ENCODE results near the gene GATD1. TPM values are rescaled to one million over a fixed set of nuclear protein-coding genes. Genes with fewer than 3 reads are reported as not detected.

GATD1 gene
- total and polyA plus RNA-seq, 9 of the 15 experiments (the other 6 are each of a cell fraction or from before 2014, with no cell fraction given), result 2.8 to 144 (median 36.9) TPM

GRCh38 chr11:824942-825341, 47.7 kb upstream of the GATD1 start:
- Histone ChIP-seq H2AFZ (ENCODE audit: low read depth, low read length) (no peak overlapping the region), H3K4me2 (ENCODE audit: insufficient read depth, low read length) (no peak overlapping the region), H3K4me3 (no peak overlapping the region), H4K20me1 (replicated peaks; ENCODE audit: control insufficient read depth, insufficient read depth, low read length) (peaks cover 13% of the 10 kb centered on the region), H3K27ac (ENCODE audit: extremely low read depth, low read depth, low read length) (no peak overlapping the region), H3K4me1 (replicated peaks in 1 of 2; ENCODE audit: control insufficient read depth in 2 of 2, insufficient read depth in 2 of 2, low read length in 2 of 2) (peaks cover 28 to 93% of the 10 kb centered on the region in 2 experiments), H3K79me2 (ENCODE audit: control insufficient read depth, insufficient read depth, low read length) (peaks cover 23% of the 10 kb centered on the region), H3K9me1 (ENCODE audit: control insufficient read depth, insufficient read depth, low read length) (peaks cover 6% of the 10 kb centered on the region), H3K9me3 (replicated peaks; ENCODE audit: control insufficient read depth, insufficient read depth, low read depth, low read length) (no peaks in the 10 kb centered on the region), H3K36me3 (ENCODE audit: control insufficient read depth, insufficient read depth, low read length) (peaks cover 43% of the 10 kb centered on the region; the same call in 1 of the 3 replicates), H3K27me3 (ENCODE audit: control insufficient read depth in 2 of 2, insufficient read depth in 2 of 2, low read length in 2 of 2) (no peaks in the 10 kb centered on the region), H3K9ac (ENCODE audit: insufficient read depth in 1 of 2, low read depth in 2 of 2, low read length in 2 of 2) (peak overlapping the region in 1 of 2 experiments; percentile 81; a peak in 2 of 4 replicates)
- WGBS (ENCODE audit: insufficient coverage, low coverage, missing lambda C conversion rate), result 69% methylated on average over 6 of the region's 11 CpGs
- BruUV-seq (replicated peaks), result no TSS peak
- in situ Hi-C loops (cut with MboI), result no loop called here
- no peak for ATAC-seq
- intact Hi-C loops (cut with micrococcal nuclease), result no loop called here
- TF ChIP-seq ZNF121 (CRISPR knock-in tag; conservative IDR thresholded peaks at IDR 0.05) (no peak), POLR2G (IDR thresholded peaks at IDR 0.05; ENCODE audit: low read depth, low read length) (peak; percentile 9; the same call in 1 of the 2 replicates)
- DNase-seq (ENCODE audit: extremely low read depth in 1 of 4, low spot score in 3 of 4), result no peak
- CTCF ChIA-PET (ENCODE audit: low intra/inter-chr PET ratio), result no interaction called here
- POLR2A ChIA-PET, result interaction anchor here (1.2 to 1.9 kb wide), 4 partner anchors 9 to 17 kb away, joined by 3 to 6 read pairs (median 3); partner anchors contain the start of gene RPLP2
- no peak for FAIRE-seq

DNA sequence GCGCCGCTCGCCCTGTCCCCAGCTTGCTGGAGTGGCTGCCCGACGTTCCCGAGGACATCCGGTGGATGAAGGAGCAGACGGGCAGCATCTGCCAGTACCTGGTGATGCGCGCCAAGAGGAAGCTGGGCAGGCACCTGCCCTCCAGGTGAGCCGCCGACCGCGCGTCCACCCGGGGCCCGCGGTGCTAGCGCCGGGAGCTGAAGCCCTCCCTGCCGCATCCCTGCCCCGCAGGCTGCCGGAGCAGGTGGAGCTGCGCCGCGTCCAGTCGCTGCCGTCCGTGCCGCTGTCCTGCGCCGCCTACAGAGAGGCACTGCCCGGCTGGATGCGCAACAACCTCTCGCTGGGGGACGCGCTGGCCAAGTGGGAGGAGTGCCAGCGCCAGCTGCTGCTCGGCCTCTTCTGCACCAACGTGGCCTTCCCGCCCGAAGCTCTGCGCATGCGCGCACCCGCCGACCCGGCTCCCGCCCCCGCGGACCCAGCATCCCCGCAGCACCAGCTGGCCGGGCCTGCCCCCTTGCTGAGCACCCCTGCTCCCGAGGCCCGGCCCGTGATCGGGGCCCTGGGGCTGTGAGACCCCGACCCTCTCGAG, 47.1 kb upstream of the GATD1 start:
- ChIA-PET CTCF (ENCODE audit: low intra/inter-chr PET ratio) (no interaction called here), POLR2A (interaction anchor here (0.6 to 1.9 kb wide), 5 partner anchors 8 to 33 kb away, joined by 3 to 6 read pairs (median 3); partner anchors contain the start of gene RPLP2)
- FAIRE-seq, result no peak
- H3K4me3 ChIP-seq, result no peak overlapping the region
- H4K20me1 ChIP-seq (replicated peaks; ENCODE audit: control insufficient read depth, insufficient read depth, low read length), result peaks cover 13% of the 10 kb centered on the region
- no peak overlapping the region for H2AFZ ChIP-seq (ENCODE audit: low read depth, low read length)
- intact Hi-C loops (cut with micrococcal nuclease) (no loop called here), in situ Hi-C loops (cut with MboI) (no loop called here)
- no peak overlapping the region for H3K9ac ChIP-seq (ENCODE audit: insufficient read depth in 1 of 2, low read depth in 2 of 2, low read length in 2 of 2)
- 97% methylated on average over 6 of the region's 59 CpGs for WGBS (ENCODE audit: insufficient coverage, low coverage, missing lambda C conversion rate)
- H3K9me3 ChIP-seq (replicated peaks; ENCODE audit: control insufficient read depth, insufficient read depth, low read depth, low read length), result no peaks in the 10 kb centered on the region
- peaks cover 6% of the 10 kb centered on the region for H3K9me1 ChIP-seq (ENCODE audit: control insufficient read depth, insufficient read depth, low read length)
- peaks cover 39% of the 10 kb centered on the region; the same call in 1 of the 3 replicates for H3K36me3 ChIP-seq (ENCODE audit: control insufficient read depth, insufficient read depth, low read length)
- H3K27ac ChIP-seq (ENCODE audit: extremely low read depth, low read depth, low read length), result no peak overlapping the region
- DNase-seq (ENCODE audit: extremely low read depth in 1 of 4, low spot score in 3 of 4), result no peak
- BruUV-seq (replicated peaks), result no TSS peak
- H3K79me2 ChIP-seq (ENCODE audit: control insufficient read depth, insufficient read depth, low read length), result peaks cover 28% of the 10 kb centered on the region
- H3K27me3 ChIP-seq (ENCODE audit: control insufficient read depth in 2 of 2, insufficient read depth in 2 of 2, low read length in 2 of 2), result no peaks in the 10 kb centered on the region
- no peak for TF ChIP-seq GTF2F1 (IDR thresholded peaks at IDR 0.05; ENCODE audit: low read depth, low read length)
- peak; percentile 57; the same call in 1 of the 2 replicates for TF ChIP-seq HNRNPL (IDR thresholded peaks at IDR 0.05; ENCODE audit: low read depth, low read length)
- TF ChIP-seq HMGN3 (IDR thresholded peaks at IDR 0.05; ENCODE audit: borderline replicate concordance, extremely low read depth, insufficient read length, low read depth, low read length), result no peak
- 0 out of 2 replicates have a peak, but pooled peaks have one; percentile 26 for TF ChIP-seq ZBTB7A (IDR thresholded peaks at IDR 0.05; ENCODE audit: borderline replicate concordance, control insufficient read depth, low read depth, low read length)
- TF ChIP-seq FIP1L1 (IDR thresholded peaks at IDR 0.05; ENCODE audit: low read depth, low read length, poor library complexity, severe bottlenecking), result peak; percentile 36
- TF ChIP-seq POLR2G (IDR thresholded peaks at IDR 0.05; ENCODE audit: low read depth, low read length), result peak; percentile 60; the same call in 1 of the 2 replicates
- TF ChIP-seq ZBTB33 (CRISPR knock-in tag; IDR thresholded peaks at IDR 0.05), result peak; percentile 91
- peaks cover 28 to 92% of the 10 kb centered on the region in 2 experiments for H3K4me1 ChIP-seq (replicated peaks in 1 of 2; ENCODE audit: control insufficient read depth in 2 of 2, insufficient read depth in 2 of 2, low read length in 2 of 2)
- H3K4me2 ChIP-seq (ENCODE audit: insufficient read depth, low read length), result no peak overlapping the region
- ATAC-seq, result no peak

All from K562 (cell line).